GM12865 (cell line): Measurements from ENCODE around the gene SUMO2.
"Not testable (repeated sequence)": the region's sequence is repeated elsewhere in the genome, so short reads cannot be mapped to it uniquely, and the experiment has no call there.

Experiments used
- DNase-seq: peaks from one replicate; pipeline ENCODE4 v3.0.0; 2010; ENCODE audit warnings: low read depth
- H3K4me3 ChIP-seq: 2 replicates; pipeline ENCODE4 v1.5.1; 2011; ENCODE audit warnings: mild to moderate bottlenecking, low read depth, low read length, control low read depth
- TF ChIP-seq, protein P1 (sequence below): IDR thresholded peaks from 2 replicates; pipeline ENCODE4 v1.5.1; 2011; ENCODE audit warnings: low read length, control low read depth, low read depth, inconsistent platforms; ENCODE audit not compliant: insufficient read depth; ENCODE audit errors: missing control alignments

SUMO2 gene

GRCh38 chr17:75144816-75145512, 37.8 kb downstream of the SUMO2 start:
- no peak overlapping the region for H3K4me3 ChIP-seq
- no peak for DNase-seq
- TF ChIP-seq, protein P1, sequence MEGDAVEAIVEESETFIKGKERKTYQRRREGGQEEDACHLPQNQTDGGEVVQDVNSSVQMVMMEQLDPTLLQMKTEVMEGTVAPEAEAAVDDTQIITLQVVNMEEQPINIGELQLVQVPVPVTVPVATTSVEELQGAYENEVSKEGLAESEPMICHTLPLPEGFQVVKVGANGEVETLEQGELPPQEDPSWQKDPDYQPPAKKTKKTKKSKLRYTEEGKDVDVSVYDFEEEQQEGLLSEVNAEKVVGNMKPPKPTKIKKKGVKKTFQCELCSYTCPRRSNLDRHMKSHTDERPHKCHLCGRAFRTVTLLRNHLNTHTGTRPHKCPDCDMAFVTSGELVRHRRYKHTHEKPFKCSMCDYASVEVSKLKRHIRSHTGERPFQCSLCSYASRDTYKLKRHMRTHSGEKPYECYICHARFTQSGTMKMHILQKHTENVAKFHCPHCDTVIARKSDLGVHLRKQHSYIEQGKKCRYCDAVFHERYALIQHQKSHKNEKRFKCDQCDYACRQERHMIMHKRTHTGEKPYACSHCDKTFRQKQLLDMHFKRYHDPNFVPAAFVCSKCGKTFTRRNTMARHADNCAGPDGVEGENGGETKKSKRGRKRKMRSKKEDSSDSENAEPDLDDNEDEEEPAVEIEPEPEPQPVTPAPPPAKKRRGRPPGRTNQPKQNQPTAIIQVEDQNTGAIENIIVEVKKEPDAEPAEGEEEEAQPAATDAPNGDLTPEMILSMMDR: no peak

- H3K4me3 ChIP-seq: no peak overlapping the region
- DNase-seq: no peak
- TF ChIP-seq, protein P1: no peak
Measured at GRCh38 chr17:75142236-75142971, 40.4 kb downstream of the SUMO2 start.

DNA sequence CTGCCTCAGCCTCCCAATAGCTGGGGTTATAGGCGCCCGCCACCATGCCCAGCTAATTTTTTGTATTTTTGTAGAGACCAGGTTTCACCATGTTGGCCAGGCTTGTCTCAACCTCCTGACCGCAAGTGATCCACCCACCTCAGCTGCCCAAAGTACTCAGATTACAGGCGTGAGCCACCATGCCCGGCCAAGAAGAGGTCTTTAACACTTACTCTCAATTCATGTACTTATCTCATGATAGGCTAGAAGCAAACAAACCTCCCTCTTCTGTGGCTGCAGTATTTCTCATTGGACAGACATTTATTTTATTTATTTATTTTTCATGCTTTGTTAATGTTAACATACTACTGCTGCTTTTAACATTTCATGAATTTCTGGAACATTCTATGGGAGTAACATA, 44.2 kb downstream of the SUMO2 start:
- no peak for DNase-seq
- H3K4me3 ChIP-seq: no peak overlapping the region
- TF ChIP-seq, protein P1: no peak

DNA sequence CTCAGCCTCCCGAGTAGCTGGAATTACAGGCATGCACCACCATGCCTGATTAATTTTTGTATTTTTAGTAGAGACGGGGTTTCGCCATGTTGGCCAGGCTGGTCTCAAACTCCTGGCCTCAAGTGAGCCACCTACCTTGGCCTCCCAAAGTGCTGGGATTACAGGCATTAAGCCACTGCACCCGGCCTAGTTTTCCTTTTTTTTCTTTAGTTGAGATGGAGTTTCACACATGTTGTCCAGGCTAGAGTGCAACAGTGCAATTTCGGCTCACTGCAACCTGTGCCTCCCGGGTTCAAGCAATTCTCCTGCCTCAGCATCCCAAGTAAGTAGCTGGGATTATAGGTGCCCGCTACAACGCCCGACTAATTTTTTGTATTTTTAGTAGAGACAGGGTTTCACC, 45.0 kb downstream of the SUMO2 start:
- DNase-seq, H3K4me3 ChIP-seq: not testable (repeated sequence)

- no peak overlapping the region for H3K4me3 ChIP-seq
- DNase-seq: no peak
- TF ChIP-seq, protein P1: no peak
Measured at GRCh38 chr17:75135946-75136345, 46.8 kb downstream of the SUMO2 start.

DNA sequence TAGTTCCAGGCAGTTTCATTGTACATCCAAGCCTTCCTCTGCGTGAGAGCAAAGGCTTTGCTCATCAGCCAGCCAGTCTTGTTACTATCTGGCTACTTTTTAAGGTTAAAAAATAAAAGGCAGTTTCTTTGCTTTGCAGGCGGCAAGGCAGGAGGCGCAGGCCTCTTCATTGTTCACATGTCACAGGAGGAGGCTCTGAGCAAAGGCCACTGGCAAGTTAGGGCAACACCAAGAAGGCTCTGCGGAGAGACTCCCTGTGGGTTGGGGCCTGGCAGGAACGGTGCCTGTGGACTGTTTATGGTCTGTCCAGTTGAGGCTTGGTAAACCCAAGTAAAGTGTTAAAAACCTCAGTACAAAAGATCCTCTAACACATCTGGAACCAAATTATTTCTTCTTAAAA, 47.3 kb downstream of the SUMO2 start:
- TF ChIP-seq, protein P1: no peak
- no peak overlapping the region for H3K4me3 ChIP-seq
- no peak for DNase-seq

- DNase-seq, H3K4me3 ChIP-seq: not testable (repeated sequence)
Measured at GRCh38 chr17:75133607-75134347, 49.0 kb downstream of the SUMO2 start.
